ENCODE data around the gene GABRG2.
"Not testable (repeated sequence)": the region's sequence is repeated elsewhere in the genome, so short reads cannot be mapped to it uniquely, and the experiment has no call there.

GABRG2 gene

DNA sequence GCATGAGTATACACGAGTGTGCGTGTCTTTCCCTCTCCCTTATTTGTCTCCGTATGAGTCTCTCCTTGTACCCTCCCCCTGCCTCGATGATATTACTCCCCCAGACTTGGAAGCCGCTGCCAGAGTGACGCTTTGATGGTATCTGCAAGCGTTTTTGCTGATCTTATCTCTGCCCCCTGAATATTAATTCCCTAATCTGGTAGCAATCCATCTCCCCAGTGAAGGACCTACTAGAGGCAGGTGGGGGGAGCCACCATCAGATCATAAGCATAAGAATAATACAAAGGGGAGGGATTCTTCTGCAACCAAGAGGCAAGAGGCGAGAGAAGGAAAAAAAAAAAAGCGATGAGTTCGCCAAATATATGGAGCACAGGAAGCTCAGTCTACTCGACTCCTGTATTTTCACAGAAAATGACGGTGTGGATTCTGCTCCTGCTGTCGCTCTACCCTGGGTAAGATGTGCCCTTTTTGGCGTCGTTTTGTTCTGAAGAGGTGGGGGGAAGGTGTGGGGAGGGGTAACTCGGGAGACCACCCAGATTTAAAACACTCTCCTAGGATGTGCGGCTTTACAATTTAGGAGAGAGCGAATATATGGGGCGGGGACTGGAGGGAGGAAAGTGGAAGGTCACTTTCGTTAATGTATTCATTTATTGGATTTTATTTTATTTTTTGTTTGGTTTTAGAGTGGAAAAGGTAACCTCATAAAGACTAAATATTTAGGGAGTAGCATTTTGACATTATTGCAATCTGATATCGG, at the start of gene GABRG2:
TSS of gene GABRG2 (plus strand) at position 119 of the 757 bp plus-strand sequence. CDS start at position 346, 227 bp downstream.
- FAIRE-seq, result no peak

DNA sequence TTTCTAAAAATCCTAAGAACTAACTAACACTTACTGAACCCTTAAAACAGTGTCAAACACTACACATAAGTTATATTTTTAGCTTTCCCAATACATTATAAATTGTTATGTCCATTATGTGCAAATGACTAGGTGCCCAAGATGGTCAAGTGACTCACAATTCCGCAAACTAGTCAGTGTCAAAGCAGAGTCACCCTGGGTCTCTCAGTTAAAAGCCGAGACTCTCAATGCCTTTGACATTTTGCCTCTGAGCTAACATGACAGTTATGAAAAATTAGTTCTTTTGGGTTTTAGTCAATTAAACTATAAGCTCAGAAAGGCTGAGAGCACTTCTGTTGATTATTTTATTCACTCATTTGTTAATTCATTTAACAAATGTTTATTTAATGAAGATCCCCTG, 42.3 kb upstream of the GABRG2 start:
- FAIRE-seq, result no peak

DNA sequence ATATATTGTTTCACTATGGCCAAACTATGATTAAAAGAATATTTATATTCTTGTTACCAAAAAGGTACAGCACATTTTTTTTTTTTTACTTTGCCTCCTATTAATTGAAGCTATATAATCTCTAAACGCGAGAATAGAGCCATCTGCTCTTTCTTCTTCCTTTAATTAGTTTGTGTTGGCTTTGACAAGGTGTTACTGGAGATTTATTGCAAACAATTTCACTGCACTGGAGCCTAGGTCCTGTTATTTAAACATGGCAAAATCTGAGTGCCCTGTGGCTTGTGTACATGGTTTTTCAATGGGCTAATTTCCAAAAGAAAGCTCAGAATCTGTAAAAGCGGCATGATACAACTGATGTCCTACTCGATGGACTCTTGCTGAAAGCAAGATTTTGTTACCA, 40.8 kb upstream of the GABRG2 start:
- no peak for FAIRE-seq

GRCh38 chr5:162037431-162037830, 30.1 kb upstream of the GABRG2 start:
- FAIRE-seq, result no peak

DNA sequence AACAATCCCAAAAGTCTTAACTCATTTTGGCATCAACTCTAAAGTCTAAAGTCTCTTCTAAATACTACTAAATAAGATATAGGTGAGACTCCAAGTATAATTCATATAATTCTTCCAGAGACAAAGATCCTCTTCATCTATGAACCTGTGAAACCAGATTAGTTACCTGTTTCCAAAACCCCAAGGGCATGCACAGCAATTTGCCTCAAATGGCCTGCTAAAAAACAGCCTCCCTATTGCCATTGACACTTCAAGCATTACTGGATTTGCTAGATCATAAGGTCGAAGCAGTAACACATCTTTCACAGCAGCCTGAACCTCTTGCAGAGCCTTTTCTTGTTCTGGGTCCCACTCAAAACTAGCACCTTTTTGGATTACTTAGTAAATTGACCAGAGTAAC, 20.3 kb upstream of the GABRG2 start:
- FAIRE-seq, result no peak

GRCh38 chr5:162052676-162053075, 14.9 kb upstream of the GABRG2 start:
- FAIRE-seq, result no peak

- not testable (repeated sequence) for FAIRE-seq
Observed at GRCh38 chr5:162055095-162055494, 12.5 kb upstream of the GABRG2 start.

DNA sequence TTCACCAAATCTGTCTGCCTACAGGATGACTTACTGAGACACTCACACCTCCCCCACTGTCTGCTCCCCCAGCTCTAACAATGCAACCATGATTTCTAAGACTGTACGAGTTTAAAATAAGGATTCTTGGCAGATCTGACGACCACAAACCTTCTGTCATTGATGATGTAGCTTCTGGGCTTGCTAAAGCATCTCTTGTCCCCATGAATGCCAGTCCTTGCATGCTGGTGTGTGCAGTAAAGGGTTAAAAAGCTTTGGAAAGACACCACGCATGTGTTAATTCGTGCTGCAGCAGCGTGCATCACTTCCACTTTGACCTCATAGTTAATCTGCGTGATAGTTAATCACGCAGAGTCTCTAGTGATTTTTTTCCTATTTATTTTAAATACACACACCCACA, 411 bp upstream of the GABRG2 start:
- FAIRE-seq, result no peak

- FAIRE-seq, result no peak
Observed at GRCh38 chr5:162068412-162068811, 839 bp downstream of the GABRG2 start.

DNA sequence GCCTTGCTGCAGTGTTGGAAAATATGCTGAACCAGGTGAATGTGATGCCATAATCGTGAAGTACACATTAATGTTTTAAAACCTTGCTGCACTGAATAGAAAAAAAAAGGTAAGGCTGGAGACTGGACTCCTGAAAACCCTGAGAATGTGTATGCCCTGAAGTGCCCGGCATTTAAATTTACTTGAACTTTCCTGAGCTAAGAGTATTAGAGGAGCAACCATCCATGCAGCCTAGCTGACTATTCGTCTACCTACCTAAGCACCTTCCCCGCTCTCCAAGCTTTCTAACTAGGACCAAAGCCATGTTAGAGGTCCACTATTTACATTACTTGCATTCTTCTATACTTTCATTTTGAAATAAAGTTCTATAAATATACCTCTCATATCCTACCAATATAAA, 1.4 kb downstream of the GABRG2 start:
- FAIRE-seq, result no peak

DNA sequence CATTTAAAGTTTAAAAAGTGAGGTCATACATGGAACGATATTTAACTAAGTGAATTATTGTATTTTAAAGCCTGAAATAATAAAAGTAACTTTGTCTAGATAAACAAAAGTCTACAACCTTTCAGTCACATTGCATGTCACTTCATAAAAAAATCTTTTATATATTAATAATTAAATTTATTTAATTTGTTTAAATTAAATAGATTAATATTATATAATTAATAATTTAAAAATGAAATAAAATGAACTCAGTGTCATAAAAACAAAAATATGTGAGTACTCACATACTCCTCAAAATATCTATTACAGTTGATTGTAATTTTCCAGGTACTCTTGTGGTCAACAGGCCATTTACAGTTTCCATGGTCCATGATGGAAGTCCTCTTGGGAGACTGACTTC, 11.2 kb downstream of the GABRG2 start:
- FAIRE-seq, result no peak

DNA sequence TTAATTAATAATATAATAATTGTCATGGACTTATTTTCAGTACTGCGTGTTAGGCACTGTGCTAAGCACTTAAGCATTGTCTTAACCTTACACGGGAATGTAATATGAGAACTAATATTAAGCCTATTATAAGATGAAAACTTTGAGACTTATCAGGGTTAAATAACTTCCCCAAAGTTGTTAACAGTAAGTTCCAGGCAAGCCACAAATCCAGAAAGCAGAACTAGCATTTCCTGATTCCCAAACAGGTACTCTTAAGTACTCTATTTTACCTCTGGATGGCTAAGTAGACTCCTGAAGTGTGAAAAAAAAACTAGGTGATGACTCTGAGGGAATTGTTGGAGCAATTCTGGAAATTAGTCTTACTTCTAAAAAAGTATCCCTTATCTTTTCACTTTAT, 23.8 kb downstream of the GABRG2 start:
- FAIRE-seq, result no peak

- FAIRE-seq, result no peak
Observed at GRCh38 chr5:162096448-162096847, 28.9 kb downstream of the GABRG2 start.

DNA sequence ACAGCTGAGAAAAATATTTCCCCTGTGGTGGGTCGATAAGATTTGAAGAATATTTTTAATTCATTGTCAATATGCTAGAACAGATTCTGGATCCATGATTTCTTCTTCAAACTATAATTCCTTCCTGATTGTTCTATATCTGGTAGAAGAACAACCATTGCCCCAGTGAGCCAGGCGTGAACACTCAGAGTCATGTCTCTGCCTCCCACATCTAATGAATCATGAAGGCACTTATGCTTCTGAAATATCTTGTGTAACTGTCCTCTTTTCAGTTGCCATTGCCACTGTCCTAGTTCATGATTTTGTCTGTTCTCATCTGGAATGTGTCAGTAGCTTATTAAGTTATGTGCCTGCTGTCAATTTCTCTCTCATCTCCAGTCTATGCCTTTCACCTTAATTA, 40.0 kb downstream of the GABRG2 start:
- no peak for FAIRE-seq

DNA sequence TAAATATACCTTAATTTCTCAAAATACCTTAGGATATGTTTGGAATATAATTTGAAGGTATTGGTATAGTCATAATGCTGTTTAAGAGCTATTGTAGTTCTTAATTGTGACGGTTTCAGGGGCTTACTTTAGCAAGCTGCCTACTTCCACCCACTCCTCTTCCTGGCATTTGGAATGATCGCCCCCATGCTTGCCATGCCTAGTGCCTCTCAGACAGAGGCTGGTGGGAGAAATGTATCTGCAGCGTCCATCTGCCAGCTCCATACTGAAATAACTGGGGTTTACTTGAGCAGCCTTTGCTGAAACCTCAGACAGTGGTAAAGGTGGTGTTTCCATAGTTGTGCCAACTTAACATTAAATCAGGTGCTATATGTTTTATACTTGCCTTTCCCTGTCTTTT, 52.2 kb downstream of the GABRG2 start:
- FAIRE-seq, result no peak

DNA sequence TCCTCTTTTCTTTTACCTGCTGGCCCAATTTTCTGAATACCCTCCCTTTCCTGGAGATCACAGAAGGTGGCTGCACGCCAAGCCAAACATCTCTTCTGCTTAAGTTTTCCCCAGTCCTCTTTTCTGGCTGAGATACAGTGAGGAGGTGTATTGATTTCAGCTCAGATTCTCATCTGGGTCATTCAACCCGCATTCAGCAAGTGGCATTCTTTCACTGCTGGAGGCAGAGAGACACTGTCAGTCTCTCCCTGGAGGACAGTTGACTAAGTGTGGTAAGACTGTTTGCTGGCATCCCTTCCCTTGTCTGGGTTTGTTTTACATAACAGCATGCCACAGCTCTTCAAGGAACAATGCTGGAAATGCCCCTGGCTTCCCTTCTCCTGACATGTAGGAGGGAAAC, 60.5 kb downstream of the GABRG2 start:
- FAIRE-seq, result no peak

- no peak for FAIRE-seq
Observed at GRCh38 chr5:162132348-162132747, 64.8 kb downstream of the GABRG2 start.

DNA sequence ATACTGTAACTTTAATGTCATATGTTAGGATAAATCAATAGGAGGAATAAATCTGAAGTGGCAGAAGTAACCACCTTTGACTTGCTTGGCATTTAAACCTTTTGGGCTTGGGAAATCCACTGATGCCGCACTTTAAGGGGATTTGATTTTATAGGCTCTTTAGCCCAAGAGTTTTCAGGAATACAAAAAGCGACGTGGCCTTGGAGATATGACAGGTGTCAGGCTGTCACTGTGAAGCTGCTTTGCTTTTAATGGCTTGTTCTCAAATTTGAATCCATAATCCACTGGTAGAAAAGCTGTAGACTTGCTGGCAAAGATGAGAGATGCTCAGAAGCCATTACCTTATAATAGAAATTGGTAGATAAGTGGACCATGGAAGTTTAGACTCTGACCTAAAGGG, 71.6 kb downstream of the GABRG2 start:
- no peak for FAIRE-seq

GRCh38 chr5:162154242-162154641, 86.7 kb downstream of the GABRG2 start:
- no peak for FAIRE-seq

DNA sequence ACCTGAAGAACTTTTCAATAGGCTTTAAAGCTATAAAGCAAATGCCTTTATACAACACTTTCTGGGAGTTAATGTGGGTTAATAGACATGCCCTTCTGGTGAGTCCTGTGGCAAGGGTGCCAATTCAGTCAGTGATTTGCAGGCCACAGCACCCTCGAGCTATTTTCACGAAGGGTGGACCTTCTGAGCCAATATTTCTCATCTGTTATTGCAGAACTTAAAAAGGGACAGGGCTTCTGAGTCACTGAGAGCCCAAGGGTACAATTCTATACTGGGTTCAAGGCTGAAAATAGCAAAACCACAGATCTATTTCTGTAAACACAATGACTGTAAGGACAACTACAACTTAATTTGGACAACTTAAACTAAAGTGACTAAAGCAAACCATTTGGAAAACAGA, 92.8 kb downstream of the GABRG2 start:
- FAIRE-seq, result no peak

- no peak for FAIRE-seq
Observed at GRCh38 chr5:162163663-162164062, 96.1 kb downstream of the GABRG2 start.

DNA sequence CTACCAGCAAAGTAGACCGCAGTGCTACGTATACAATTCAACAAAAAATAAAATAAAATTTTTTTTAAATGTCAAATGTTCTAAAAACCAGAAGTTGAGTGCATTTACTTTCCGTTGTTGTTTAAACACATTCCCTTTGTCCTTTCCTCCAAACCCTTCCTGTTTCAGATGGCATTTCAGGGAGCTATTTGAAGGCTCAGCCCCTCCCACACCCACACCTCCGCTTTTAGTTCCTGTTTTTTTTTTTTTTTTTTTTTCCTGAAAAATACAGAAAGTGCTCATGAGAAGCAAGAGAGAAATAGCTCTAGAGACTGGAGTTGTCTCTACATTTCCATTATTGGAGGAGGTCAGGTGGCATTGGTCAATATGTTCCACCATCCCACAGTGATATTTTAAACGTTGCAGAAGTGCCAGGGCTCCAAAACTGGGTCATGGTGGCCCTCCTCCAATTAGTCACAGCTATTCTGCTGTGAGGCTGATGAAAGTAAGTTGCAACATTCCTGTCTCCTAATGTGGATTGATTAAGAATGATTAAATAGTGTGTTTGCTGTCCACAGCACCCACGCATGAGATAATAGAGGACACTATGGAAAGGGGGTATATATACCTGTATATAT, 106.9 kb downstream of the GABRG2 start:
- FAIRE-seq, result no peak

DNA sequence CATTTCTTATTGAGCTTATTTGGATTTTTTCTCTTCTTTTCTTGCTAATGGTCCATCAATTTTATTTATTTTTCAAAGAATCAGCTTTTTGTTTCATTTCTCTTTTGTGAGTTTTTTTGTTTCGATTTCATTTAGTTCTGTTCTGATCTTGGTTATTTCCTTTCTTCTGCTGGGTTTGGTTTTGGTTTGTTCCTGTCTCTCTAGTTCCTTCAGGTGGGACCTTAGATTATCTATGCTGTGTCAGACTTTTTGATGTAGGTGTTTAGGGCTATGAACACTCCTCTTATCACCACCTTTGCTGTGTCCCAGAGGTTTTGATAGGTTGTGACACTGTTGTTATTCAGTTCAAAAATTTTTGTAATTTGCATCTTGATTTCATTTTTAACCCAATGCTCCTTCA, 119.8 kb downstream of the GABRG2 start:
- no peak for FAIRE-seq

- no peak for FAIRE-seq
Observed at GRCh38 chr5:162189719-162190118, 122.1 kb downstream of the GABRG2 start.

- no peak for FAIRE-seq
Observed at GRCh38 chr5:162193012-162193411, 125.4 kb downstream of the GABRG2 start.
